Ishikawa (cell line): Measurements from ENCODE around the gene SFT2D1.
A peak's percentile ranks its signal among the peaks of the same experiment; 100 is the strongest.
"Not testable (repeated sequence)": the region's sequence is repeated elsewhere in the genome, so short reads cannot be mapped to it uniquely, and the experiment has no call there.

ENCODE experiments used
- CEBPB ChIP-seq: IDR thresholded peaks from 2 replicates; pipeline ENCODE4 v1.6.1; 2012
- CREB1 ChIP-seq: IDR thresholded peaks from 2 replicates; pipeline ENCODE4 v1.6.1; 2012; ENCODE audit warnings: low read depth
- EP300 ChIP-seq: IDR thresholded peaks from 2 replicates; pipeline ENCODE4 v1.6.1; 2012; ENCODE audit warnings: borderline replicate concordance
- MAX ChIP-seq: IDR thresholded peaks from 2 replicates; pipeline ENCODE4 v1.6.1; 2012
- REST ChIP-seq: IDR thresholded peaks from 2 replicates; pipeline ENCODE4 v1.6.1; 2012; ENCODE audit warnings: low read depth, mild to moderate bottlenecking
- USF1 ChIP-seq: IDR thresholded peaks from 2 replicates; pipeline ENCODE4 v1.6.1; 2012
- YY1 ChIP-seq: IDR thresholded peaks from 2 replicates; pipeline ENCODE4 v1.6.1; 2012; ENCODE audit warnings: low read depth

GRCh38 chr6:166383802-166384363, 41.5 kb upstream of the SFT2D1 start:
- not testable (repeated sequence) for TF ChIP-seq CREB1, YY1, EP300, USF1, MAX, REST
- peak; percentile 75; the same call in 1 of the 2 replicates for TF ChIP-seq CEBPB
